HG03442 (cell line): ENCODE measurements around the gene APOC1.
"Not testable (repeated sequence)": the region's sequence is repeated elsewhere in the genome, so short reads cannot be mapped to it uniquely, and the experiment has no call there.

ENCODE experiments used
- ATAC-seq: cut with Tn5 transposase; IDR thresholded peaks from one replicate; pipeline ENCODE4 v1.9.1; 2021; ENCODE audit warnings: mild to moderate bottlenecking, moderate library complexity; ENCODE audit not compliant: unreplicated experiment

Gene APOC1

DNA sequence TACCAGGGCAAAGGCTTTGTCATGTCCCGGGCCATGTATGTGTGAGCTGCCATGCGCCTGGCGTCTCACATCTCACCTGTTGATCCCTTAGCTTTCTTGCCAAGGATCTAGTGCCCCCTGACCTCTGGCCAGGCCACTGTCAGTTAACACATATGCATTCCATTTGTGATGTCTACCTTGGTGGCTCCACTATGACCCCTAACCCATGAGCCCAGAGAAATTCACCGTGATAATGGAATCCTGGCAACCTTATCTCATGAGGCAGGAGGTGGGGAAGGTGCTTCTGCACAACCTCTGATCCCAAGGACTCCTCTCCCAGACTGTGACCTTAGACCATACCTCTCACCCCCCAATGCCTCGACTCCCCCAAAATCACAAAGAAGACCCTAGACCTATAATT, 26.1 kb upstream of the APOC1 start:
- not testable (repeated sequence) for ATAC-seq

DNA sequence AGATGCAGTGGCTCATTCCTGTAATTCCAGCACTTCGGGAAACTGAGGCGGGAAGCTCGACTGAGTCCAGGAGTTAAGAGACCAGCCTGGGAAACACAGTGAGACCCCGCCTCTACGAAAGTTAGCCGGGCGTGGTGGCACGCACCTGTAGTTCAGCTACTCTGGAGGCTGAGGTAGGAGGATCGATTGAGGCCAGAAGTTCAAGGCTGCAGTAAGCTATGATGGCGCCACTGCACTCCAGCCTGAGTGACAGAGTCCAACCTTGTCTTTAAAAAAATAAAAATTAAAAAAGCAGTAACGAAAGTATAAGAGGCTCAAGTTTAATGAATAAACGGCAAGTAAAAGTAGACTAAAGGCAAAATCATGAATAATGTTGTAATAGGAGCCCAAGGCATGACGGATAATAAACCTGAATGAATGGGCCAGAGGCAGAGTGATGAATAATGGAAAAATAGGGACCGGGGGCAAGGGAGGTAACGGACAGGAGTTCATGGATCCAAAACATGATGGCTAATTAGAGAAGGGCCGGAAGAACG, 24.5 kb upstream of the APOC1 start:
- ATAC-seq = no peak

DNA sequence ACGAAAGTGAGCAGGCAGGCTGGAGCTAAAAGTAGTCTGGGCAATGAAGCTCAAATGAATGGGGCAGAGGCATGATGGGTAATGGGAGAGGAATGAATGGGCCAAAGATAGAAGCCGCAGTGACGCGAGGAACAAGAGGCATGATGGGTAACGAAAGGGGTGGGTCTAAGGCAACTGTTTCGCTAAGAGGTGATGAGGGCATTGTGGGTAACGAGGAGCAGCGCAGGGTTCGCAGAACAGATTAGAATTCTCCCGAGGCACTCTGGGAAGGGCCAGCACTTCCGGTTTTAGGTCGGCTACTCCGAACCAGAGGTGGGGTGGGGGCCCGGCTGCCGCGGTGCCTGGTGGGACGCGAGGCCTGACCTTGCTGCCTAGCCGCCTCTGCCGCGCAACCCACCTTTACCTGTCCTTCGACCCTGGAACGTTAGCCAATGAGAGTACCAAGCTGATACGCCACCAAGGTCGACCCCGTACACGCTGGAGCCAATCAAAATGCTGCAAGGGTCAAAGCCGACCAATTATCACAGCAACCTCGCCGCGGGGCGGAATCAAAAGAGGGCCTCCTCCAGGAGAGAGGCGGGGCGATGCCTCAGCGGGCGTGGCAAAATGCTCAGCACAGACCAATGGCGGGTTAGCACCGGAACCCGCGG, 23.9 kb upstream of the APOC1 start:
- ATAC-seq = peak; percentile 75

DNA sequence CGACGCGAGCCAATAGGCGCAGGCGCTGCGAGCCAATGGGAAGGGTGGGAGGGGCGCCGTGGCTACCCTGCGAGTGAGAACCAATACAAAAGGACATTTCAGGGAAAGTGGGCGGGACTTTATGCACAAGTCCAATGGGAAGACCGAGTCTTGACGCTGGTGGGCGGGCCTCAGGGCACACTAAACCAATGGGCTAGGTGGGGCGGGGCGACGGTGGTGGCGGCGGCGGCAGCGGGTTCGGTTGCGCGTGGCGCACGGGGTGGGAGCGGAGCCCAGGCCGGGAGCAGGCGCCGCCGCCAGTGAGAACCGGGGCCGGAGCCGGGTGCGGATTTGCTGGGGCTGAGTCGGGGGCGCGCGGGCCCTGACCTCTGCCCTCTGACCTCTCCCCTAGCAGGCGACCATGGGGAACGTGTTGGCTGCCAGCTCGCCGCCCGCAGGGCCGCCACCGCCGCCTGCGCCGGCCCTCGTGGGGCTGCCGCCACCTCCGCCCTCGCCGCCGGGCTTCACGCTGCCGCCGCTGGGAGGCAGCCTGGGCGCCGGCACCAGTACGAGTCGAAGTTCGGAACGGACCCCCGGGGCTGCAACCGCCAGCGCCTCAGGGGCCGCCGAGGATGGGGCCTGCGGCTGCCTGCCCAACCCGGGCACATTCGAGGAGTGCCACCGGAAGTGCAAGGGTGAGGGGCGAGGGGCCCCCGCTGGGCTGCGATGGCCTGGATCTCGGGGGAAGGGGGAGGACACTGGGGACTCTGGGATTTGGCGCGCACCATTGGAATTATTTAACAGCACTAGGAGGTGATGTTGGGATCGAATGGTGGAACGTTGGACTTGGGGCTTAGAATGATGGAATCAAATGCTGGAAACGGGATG, 23.2 kb upstream of the APOC1 start, which contains the start of gene TOMM40:
Gene TOMM40 (plus strand): TSS at position 239 of the 867 bp plus-strand sequence. CDS start 162 bp downstream, at position 401.
- peak; percentile 57 for ATAC-seq

DNA sequence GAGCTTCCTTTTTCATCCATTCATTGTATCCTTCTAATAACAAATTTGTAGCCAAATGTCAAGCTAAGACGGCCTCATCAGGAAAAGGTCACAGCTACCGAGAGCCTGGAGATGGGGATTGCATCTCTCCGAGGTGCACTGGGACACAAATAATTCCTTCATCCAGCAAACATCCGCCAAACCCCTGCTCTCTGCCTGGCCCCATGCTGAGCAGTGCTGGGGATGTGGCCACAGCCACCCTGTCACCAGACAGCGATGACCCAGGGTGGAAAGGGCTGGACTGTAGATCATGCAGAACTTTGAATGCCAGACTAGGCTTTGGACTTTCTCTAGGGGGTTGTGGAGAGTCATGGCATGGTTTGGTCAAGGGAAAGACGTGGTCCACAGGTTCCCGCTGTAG, 21.5 kb upstream of the APOC1 start:
- no peak for ATAC-seq

DNA sequence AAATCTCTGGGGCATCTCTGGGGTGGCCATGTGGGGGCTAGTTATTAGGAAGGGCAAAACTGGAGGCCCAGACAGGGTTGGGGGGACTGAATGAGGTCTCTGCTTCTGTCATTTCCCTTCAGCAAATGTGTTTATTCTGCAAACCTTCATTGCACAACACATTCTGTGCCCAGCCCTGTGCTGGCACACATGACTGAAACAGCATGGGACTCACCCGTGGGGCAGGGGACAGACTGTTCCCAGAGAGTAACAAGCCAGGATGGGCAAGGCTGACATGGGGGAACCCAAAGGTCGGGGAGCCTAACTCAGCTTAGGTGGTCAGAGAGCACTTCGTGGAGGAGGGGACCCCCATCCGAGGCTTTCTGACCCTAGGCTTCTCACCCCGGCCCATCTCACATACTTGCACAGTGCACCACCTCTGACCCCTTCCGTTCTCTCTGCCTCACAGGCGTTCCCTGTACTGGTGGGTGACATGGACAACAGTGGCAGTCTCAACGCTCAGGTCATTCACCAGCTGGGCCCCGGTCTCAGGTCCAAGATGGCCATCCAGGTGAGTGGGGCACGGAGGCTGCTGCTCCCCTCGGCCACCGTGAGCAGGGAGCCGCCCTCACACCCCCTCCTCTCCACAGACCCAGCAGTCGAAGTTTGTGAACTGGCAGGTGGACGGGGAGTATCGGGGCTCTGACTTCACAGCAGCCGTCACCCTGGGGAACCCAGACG, 20.9 kb upstream of the APOC1 start:
- no peak for ATAC-seq

DNA sequence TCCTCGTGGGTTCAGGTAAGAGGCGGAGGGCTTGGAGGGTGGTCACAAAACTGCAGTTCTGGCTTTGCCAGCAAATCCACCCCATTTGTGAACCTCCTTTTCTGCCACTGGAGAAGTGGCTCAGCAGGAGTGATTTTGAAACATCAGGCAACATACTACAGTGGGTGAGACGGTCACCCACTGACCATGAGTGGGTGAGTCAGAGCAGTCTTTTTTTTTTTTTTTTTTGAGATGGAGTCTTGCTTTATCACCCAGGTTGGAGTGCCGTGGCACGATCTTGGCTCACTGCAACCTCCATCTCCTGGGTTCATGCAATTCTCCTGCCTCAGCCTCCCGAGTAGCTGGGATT, 20.4 kb upstream of the APOC1 start:
- ATAC-seq = no peak

DNA sequence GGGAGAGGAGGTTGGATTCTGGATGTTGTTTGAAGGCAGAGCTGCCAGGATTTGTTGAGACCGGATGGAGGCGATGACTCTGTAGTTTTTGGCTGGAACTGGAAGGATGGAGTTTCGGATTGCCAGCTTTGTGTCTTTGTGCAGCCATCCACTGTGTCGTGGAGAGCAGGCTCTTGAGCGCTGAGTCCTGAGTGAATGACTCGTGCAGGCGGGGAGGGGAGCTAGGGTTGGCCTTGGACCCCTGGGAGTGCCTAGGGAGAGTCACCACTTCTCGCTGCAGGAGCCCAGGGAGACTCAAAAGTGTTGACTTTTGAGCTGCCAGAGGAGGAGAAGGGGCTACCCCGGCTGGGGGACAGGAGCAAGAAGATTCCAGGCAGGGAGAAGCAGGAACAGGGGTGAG, 19.5 kb upstream of the APOC1 start:
- no peak for ATAC-seq

DNA sequence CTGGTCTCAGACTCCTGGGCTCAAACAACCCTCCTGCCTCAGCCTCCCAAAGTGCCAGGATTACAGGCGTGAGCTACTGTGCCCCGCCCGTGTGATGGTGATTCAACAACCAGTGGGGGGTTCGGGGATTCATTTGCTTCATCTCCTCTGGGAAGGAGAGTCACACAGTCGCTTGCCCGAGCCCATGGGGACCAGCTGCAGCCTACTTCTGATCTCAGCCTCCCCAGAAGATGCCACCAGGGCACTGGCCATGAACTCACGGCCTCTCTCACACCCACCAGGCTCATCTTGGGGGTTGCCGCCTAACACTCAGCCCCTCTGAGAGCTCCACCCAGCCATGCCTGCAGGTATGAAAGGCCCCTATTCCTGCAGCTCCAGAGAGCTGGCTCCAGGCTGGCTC, 16.6 kb upstream of the APOC1 start:
- ATAC-seq = no peak

DNA sequence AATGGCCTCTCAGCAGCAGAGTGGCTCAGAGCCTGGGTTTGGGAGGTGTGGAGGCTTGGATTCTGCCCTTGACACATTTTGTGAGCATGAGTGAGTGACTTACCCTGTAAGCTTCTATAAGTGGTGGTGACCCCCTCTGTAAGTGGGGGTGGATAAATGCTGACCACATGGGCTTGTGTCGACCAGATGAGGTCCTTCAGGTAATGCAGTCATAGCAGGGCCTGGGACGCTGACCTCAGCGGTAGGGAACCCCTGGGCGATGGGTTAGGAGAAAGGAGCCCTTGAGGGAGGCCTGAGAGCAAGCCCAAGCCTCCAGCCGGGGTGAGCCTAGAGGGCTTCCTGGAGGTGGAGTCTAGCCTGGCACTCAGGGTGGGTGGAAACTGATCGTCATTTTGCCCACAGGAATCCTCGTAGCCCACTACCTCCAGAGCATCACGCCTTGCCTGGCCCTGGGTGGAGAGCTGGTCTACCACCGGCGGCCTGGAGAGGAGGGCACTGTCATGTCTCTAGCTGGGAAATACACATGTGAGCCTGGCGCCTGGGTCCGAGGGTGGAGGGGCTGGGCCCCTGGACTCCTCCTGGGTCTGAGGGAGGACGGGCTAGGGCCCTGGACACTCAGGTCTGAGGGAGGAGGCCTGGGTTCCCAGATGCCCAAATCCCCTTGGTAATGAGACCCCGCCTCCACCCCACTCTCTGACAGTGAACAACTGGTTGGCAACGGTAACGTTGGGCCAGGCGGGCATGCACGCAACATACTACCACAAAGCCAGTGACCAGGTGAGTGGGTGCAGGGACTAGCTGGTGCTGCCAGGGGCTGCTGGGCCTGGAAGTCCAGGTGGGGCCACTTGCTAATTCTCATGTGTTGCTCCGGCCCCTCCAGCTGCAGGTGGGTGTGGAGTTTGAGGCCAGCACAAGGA, 13.8 kb upstream of the APOC1 start:
- no peak for ATAC-seq

DNA sequence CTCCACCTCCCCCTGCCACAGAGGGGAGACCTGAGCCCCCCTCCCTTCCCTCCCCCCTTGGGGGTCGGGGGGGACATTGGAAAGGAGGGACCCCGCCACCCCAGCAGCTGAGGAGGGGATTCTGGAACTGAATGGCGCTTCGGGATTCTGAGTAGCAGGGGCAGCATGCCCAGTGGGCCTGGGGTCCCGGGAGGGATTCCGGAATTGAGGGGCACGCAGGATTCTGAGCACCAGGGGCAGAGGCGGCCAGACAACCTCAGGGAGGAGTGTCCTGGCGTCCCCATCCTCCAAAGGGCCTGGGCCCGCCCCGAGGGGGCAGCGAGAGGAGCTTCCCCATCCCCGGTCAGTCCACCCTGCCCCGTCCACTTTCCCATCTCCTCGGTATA, 11.2 kb upstream of the APOC1 start:
- ATAC-seq = no peak

DNA sequence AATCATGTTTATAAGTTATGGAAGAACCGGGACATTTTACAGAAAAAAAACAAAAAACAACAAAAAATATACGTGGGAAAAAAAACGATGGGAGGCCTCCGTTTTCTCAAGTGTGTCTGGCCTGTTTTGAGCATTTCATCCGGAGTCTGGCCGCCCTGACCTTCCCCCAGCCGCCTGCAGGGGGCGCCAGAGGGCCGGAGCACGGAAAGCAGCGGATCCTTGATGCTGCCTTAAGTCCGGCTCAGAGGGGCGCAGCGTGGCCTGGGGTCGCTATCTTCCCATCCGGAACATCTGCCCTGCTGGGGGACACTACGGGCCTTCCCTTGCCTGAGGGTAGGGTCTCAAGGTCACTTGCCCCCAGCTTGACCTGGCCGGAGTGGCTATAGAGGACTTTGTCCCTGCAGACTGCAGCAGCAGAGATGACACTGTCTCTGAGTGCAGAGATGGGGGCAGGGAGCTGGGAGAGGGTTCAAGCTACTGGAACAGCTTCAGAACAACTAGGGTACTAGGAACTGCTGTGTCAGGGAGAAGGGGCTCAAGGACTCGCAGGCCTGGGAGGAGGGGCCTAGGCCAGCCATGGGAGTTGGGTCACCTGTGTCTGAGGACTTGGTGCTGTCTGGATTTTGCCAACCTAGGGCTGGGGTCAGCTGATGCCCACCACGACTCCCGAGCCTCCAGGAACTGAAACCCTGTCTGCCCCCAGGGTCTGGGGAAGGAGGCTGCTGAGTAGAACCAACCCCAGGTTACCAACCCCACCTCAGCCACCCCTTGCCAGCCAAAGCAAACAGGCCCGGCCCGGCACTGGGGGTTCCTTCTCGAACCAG, 10.6 kb upstream of the APOC1 start:
- ATAC-seq = no peak

DNA sequence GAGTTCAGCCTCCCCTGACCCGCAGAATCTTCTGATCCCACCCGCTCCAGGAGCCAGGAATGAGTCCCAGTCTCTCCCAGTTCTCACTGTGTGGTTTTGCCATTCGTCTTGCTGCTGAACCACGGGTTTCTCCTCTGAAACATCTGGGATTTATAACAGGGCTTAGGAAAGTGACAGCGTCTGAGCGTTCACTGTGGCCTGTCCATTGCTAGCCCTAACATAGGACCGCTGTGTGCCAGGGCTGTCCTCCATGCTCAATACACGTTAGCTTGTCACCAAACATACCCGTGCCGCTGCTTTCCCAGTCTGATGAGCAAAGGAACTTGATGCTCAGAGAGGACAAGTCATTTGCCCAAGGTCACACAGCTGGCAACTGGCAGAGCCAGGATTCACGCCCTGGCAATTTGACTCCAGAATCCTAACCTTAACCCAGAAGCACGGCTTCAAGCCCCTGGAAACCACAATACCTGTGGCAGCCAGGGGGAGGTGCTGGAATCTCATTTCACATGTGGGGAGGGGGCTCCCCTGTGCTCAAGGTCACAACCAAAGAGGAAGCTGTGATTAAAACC, 9.9 kb upstream of the APOC1 start:
- no peak for ATAC-seq

DNA sequence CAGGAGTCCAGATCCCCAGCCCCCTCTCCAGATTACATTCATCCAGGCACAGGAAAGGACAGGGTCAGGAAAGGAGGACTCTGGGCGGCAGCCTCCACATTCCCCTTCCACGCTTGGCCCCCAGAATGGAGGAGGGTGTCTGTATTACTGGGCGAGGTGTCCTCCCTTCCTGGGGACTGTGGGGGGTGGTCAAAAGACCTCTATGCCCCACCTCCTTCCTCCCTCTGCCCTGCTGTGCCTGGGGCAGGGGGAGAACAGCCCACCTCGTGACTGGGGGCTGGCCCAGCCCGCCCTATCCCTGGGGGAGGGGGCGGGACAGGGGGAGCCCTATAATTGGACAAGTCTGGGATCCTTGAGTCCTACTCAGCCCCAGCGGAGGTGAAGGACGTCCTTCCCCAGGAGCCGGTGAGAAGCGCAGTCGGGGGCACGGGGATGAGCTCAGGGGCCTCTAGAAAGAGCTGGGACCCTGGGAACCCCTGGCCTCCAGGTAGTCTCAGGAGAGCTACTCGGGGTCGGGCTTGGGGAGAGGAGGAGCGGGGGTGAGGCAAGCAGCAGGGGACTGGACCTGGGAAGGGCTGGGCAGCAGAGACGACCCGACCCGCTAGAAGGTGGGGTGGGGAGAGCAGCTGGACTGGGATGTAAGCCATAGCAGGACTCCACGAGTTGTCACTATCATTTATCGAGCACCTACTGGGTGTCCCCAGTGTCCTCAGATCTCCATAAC, 8.8 kb upstream of the APOC1 start, which contains the start of gene APOE:
Gene APOE (plus strand): TSS at position 360 of the 724 bp plus-strand sequence. CDS start 829 bp downstream, outside the sequence.
- ATAC-seq = no peak

DNA sequence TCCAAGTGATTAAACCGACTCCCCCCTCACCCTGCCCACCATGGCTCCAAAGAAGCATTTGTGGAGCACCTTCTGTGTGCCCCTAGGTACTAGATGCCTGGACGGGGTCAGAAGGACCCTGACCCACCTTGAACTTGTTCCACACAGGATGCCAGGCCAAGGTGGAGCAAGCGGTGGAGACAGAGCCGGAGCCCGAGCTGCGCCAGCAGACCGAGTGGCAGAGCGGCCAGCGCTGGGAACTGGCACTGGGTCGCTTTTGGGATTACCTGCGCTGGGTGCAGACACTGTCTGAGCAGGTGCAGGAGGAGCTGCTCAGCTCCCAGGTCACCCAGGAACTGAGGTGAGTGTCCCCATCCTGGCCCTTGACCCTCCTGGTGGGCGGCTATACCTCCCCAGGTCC, 6.8 kb upstream of the APOC1 start:
- ATAC-seq = no peak

DNA sequence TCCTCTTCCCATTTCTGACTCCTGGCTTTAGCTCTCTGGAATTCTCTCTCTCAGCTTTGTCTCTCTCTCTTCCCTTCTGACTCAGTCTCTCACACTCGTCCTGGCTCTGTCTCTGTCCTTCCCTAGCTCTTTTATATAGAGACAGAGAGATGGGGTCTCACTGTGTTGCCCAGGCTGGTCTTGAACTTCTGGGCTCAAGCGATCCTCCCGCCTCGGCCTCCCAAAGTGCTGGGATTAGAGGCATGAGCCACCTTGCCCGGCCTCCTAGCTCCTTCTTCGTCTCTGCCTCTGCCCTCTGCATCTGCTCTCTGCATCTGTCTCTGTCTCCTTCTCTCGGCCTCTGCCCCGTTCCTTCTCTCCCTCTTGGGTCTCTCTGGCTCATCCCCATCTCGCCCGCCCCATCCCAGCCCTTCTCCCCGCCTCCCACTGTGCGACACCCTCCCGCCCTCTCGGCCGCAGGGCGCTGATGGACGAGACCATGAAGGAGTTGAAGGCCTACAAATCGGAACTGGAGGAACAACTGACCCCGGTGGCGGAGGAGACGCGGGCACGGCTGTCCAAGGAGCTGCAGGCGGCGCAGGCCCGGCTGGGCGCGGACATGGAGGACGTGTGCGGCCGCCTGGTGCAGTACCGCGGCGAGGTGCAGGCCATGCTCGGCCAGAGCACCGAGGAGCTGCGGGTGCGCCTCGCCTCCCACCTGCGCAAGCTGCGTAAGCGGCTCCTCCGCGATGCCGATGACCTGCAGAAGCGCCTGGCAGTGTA, 6.2 kb upstream of the APOC1 start:
- ATAC-seq = no peak

DNA sequence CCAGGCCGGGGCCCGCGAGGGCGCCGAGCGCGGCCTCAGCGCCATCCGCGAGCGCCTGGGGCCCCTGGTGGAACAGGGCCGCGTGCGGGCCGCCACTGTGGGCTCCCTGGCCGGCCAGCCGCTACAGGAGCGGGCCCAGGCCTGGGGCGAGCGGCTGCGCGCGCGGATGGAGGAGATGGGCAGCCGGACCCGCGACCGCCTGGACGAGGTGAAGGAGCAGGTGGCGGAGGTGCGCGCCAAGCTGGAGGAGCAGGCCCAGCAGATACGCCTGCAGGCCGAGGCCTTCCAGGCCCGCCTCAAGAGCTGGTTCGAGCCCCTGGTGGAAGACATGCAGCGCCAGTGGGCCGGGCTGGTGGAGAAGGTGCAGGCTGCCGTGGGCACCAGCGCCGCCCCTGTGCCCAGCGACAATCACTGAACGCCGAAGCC, 5.6 kb upstream of the APOC1 start:
- ATAC-seq = no peak

DNA sequence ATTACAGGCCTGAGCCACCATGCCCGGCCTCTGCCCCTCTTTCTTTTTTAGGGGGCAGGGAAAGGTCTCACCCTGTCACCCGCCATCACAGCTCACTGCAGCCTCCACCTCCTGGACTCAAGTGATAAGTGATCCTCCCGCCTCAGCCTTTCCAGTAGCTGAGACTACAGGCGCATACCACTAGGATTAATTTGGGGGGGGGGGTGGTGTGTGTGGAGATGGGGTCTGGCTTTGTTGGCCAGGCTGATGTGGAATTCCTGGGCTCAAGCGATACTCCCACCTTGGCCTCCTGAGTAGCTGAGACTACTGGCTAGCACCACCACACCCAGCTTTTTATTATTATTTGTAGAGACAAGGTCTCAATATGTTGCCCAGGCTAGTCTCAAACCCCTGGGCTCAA, 4.6 kb upstream of the APOC1 start:
- no peak for ATAC-seq
